ENCODE data around the gene SPRR1B.
"Not testable (repeated sequence)": the region's sequence is repeated elsewhere in the genome, so short reads cannot be mapped to it uniquely, and the experiment has no call there.

SPRR1B gene

DNA sequence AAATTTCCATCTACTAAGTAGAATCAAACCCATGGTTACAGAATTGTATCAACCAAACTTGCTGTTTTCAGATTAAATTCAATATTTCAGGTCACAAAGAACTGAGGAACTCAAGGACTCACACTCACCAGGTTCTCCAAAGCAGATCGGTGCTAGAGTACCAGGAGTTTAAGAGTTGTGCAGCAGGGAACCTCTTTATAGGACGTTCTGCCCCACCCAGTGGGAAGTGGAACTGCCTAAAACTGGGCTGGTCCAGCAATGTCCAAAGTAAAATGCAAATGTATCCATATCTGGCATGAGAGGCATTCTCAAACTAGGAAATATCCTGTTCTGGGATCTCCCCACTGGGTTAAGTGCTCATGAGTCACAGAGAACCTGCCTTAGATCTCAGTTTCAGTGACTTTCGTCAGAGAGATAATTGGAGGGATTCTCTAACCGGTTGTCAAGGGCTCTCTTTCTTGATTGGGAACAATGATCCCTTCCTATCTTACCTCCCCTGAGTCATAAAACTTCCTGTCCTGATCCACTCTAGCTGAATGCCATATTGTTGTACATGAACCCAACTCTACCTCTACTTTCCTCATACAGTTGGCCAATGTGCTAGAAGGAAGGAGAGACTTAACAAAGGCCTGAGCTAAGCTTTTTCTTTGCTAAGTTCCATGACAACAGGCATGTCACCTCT lies 10.1 kb downstream of the SPRR1B start, which contains the start of gene SPRR2D:
Gene SPRR2D (minus strand): TSS at position 171 of the 682 bp plus-strand sequence. CDS start 774 bp downstream, outside the sequence.
- DNase-seq = no peak

GRCh38 chr1:153049211-153049610 lies 18.2 kb downstream of the SPRR1B start:
- DNase-seq = no peak

DNA sequence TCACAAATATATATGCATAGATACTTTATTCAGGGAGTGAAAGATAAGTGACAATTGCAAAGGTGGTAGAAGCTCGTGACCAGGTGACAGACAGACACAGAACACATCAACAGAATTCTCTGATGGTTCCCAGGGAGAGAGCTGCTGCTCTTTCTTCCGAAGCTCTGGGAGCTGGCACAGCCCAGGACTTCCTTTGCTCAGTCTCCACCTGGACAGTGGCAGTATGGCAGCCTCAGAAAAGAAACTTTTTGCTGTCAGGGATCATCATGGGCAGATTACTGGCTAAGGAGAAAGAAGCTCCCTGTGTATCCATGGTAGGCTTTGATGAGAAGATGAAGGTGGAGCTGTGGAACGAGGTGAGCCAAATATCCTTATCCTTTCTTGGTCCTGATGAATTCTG lies 25.1 kb downstream of the SPRR1B start:
- not testable (repeated sequence) for DNase-seq

- no peak for DNase-seq
These were observed 26.4 kb downstream of the SPRR1B start, which contains the start of gene SPRR2A for GRCh38 chr1:153057375-153057774. Gene SPRR2A, minus strand, starts transcription at chr1:153057512. Its CDS starts 777 bp downstream, at chr1:153056735.

GRCh38 chr1:153058154-153058553 lies 27.2 kb downstream of the SPRR1B start:
- no peak for DNase-seq

DNA sequence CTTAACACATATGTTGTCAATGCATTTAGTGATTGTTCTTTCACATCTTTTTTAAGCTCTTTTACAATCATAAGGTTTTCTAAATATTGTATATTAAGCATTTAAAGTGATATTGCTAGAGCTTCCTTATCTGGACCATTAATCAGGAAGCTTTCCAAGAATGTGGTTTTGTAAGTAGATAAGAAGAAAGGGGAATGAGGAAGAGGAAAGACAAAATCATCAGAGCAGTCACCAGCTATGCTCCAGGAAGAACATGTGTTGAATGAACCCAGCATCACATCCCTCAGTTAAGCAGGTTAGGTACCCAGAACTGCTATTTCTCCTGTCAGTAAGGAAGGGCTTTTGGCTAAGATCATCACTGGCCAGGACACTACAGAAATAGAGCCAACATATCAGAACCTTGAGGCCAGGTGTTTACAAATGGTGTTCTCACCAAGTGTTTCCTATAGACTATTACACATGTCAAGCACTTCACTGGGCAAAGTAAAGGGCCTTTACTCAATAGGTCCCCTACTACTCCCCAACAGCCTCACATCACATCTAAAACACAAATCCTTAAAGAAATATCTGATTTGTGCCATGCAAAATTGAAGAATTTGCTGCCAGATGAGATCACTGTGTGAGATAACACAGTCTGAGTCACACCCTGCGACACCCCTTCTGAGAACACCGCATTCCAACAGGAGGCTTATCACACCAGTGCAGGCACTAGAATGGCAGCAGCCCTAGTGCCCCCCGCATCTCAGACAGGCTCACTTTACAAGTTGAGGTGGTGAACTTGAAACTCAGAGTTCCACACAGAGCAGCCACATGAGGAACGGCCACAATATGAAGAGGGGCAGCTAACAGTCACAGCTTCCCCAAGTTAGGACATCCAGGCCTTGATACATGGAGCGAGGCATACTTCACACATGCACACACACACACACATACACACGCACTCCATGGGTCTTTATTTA lies 28.1 kb downstream of the SPRR1B start:
- DNase-seq = no peak

DNA sequence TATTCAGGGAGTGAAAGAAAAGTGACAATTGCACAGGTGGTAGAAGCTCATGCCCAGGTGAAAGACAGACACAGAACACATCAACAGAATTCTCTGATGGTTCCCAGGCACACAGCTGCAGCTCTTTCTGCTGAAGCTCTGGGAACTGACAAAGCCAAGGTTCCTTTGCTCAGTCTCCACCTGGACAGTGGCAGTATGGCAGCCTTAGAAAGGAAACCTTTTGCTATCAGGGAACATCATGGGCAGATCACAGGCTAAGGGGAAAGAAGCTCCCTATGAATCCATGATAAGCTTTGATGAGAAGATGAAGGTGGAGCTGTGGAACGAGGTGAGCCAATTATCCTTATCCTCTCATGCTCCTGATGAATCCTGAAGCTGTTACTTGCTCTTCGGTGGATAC lies 39.2 kb downstream of the SPRR1B start:
- DNase-seq = no peak

DNA sequence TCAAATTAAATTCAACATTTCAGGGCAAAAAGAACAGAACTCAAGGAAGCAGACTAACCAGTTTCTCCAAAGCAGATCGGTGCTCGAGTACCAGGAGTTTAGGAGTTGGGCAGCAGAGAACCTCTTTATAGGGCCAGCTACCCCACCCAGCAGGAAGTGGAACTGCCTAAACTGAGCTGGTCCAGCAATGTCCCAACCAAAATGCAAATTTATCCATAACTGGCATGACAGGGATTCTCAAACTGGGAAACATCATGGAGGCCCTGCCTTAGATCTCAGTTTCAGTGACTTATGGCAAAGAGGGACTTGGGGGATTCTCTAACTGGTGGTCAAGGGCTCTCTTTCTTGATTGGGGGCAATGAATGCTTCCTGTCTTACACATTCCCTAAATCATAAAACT lies 40.5 kb downstream of the SPRR1B start, which contains the start of gene SPRR2B:
Gene SPRR2B (minus strand): TSS at position 101 of the 400 bp plus-strand sequence. CDS start 772 bp downstream, outside the sequence.
- DNase-seq = no peak

DNA sequence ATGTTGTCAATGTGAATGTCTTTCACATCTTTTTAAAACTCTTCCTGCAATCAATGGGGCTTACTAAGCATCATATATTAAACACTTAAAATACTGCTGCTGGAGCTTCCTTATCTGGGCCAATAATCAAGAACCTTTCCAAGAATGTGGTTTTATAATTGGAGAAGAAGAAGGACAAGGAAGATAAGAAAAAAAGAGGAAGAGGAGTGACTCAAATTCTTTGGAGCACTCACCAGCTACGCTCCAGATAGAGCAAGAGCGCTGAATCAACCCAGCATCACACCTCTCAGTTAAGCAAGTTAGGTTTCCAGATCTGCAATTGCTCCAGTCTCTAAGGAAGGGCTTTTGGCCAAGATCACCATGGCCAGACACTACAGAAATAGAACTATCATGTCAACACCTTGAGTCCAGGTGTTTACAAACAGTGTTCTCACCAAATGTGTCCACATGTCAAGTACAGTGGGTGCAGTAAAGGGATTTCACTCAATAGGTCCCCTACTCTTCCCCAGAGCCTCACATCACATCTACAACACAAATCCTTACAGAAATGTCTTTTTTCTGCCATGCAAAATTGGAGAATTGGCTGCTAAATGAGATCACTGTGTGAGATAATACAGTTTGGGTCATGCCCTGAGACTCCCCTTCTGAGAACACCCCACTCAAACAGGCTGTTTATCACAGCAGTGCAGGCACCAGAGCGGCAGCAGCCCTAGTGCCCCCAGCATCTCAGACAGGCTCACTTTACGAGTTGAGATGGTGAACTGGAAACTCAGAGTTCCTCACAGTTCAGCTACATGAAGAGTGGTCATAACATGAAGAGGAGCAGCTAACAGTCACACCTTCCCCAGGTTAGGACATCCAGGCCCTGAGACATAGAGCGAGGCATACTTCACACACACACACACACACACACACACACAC lies 42.1 kb downstream of the SPRR1B start:
- no peak for DNase-seq

DNA sequence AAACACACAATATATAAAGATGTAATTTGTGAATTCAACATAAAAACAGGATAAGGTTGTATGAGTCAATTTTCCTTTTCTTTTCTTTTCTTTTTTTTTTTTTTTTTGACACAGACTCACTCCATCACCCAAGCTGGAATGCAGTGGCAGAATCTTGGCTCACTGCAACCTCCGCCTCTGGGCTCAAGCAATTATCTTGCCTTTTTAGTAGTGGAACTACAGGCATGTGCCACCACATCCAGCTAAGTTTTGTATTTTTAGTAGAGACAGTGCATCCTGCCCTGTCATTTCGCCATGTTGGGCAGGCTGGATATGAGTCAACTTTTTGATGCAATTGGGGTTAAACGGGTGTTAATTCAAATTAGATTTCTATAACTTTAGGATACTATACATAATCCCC lies 50.7 kb downstream of the SPRR1B start:
- DNase-seq = no peak
